Measurements from ENCODE around the gene TMEM145.

TMEM145 gene

DNA sequence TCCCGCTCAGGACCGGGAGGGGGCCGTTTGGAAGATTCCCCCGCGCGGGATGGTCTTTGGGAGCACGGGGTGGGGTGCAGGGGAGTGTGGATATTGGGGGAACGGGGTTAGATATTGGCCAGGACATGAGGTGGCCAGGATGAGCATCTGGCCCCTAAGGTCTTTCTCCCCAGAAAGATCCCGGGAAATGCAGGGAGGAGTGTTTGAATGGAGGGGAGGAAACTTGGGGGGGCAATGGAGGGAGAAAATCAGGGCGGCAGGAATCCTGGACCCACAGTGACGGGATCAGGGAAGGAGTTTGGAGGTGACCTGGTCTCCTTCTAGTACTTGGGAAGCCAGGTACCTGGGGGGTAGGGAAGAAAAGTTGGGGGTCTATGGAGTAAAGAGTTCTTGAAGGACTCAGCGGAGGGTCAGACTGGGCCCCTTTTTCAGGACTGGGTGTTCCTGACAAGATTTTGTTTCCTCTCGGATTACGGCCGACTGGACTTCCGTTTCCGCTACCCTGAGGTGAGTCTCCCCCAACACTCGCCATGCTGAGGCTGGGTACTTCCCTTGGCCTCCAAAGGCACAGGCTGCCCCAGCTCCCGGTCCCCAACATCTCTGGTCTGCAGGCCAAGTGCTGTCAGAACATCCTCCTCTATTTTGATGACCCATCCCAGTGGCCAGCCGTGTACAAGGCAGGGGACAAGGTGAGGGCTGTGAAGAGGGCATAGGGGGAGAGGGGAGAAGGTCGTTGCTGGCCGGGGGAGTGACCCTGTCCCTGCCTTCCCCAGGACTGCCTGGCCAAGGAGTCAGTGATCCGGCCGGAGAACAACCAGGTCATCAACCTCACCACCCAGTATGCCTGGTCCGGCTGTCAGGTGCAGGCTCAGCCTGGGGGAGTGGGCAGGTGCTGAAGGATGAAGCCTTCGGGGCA, 989 bp downstream of the TMEM145 start:
- TF ChIP-seq, protein P1, sequence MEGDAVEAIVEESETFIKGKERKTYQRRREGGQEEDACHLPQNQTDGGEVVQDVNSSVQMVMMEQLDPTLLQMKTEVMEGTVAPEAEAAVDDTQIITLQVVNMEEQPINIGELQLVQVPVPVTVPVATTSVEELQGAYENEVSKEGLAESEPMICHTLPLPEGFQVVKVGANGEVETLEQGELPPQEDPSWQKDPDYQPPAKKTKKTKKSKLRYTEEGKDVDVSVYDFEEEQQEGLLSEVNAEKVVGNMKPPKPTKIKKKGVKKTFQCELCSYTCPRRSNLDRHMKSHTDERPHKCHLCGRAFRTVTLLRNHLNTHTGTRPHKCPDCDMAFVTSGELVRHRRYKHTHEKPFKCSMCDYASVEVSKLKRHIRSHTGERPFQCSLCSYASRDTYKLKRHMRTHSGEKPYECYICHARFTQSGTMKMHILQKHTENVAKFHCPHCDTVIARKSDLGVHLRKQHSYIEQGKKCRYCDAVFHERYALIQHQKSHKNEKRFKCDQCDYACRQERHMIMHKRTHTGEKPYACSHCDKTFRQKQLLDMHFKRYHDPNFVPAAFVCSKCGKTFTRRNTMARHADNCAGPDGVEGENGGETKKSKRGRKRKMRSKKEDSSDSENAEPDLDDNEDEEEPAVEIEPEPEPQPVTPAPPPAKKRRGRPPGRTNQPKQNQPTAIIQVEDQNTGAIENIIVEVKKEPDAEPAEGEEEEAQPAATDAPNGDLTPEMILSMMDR (conservative IDR thresholded peaks at IDR 0.05; ENCODE audit: control insufficient read depth, insufficient read depth, low read depth, low read length), result no peak
- H3K4me3 ChIP-seq (ENCODE audit: control insufficient read depth, low read depth, low read length), result no peak overlapping the region
- no peak for DNase-seq (ENCODE audit: low read depth)

- no peak overlapping the region for H3K4me3 ChIP-seq (ENCODE audit: control insufficient read depth, low read depth, low read length)
- DNase-seq (ENCODE audit: low read depth), result no peak
- TF ChIP-seq, protein P1 (conservative IDR thresholded peaks at IDR 0.05; ENCODE audit: control insufficient read depth, insufficient read depth, low read depth, low read length), result no peak
These were observed 1.9 kb downstream of the TMEM145 start for GRCh38 chr19:42315024-42315423.

DNA sequence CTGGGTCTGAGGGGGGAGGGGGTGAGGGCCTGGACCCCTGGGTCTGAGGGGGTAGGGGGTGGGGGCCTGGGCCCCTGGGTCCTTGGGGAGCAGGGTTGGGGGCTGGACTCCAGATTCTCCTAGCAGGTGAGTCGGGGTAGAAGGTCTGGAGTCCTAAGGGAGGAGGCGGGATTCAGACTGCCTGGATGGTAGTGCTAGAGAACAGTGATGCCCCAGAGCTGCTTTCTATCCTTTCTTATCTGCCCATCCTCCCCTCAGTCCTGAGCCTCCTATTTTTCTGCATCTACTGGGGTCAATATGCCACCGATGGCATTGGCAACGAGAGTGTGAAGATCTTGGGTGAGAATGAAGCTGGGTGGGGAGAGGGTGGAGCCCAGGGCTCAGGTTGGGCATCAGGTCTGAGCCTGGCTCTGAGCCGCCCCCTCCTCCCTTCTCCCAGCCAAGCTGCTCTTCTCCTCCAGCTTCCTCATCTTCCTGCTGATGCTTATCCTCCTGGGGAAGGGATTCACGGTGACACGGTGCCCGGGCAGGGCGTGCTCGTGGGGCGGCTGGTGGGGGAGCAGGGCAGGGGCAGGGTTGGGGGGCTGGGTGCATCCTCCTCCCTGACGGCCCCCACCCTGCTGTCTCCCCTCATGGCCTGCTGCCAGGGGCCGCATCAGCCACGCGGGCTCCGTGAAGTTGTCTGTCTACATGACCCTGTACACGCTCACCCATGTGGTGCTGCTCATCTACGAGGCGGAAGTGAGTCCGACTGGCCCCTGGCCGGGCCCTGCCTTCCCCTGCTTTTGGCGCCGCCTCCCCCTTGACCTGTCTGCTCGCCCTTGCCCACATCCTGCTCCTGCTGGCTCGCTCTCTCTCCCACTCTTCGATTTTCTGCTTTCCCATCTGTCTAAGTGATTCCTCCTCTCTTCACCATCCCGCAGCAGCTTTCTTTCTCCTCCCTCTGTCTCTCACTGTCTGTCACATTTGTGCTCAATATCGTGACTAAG, 3.4 kb downstream of the TMEM145 start:
- TF ChIP-seq, protein P1 (conservative IDR thresholded peaks at IDR 0.05; ENCODE audit: control insufficient read depth, insufficient read depth, low read depth, low read length), result no peak
- DNase-seq (ENCODE audit: low read depth), result peak; percentile 35
- no peak overlapping the region for H3K4me3 ChIP-seq (ENCODE audit: control insufficient read depth, low read depth, low read length)

GRCh38 chr19:42317535-42317934, 4.4 kb downstream of the TMEM145 start:
- TF ChIP-seq, protein P1 (conservative IDR thresholded peaks at IDR 0.05; ENCODE audit: control insufficient read depth, insufficient read depth, low read depth, low read length), result no peak
- H3K4me3 ChIP-seq (ENCODE audit: control insufficient read depth, low read depth, low read length), result no peak overlapping the region
- DNase-seq (ENCODE audit: low read depth), result no peak

GRCh38 chr19:42322305-42322704, 9.2 kb downstream of the TMEM145 start:
- H3K4me3 ChIP-seq (ENCODE audit: control insufficient read depth, low read depth, low read length), result no peak overlapping the region
- no peak for DNase-seq (ENCODE audit: low read depth)
- TF ChIP-seq, protein P1 (conservative IDR thresholded peaks at IDR 0.05; ENCODE audit: control insufficient read depth, insufficient read depth, low read depth, low read length), result no peak

GRCh38 chr19:42323473-42323851, 10.4 kb downstream of the TMEM145 start:
- TF ChIP-seq, protein P1 (conservative IDR thresholded peaks at IDR 0.05; ENCODE audit: control insufficient read depth, insufficient read depth, low read depth, low read length), result no peak
- no peak for DNase-seq (ENCODE audit: low read depth)
- H3K4me3 ChIP-seq (ENCODE audit: control insufficient read depth, low read depth, low read length), result no peak overlapping the region

Measured in fibroblast of mammary gland (primary cell).